Pancreas (tissue), 10 donors: Measurements from ENCODE around the gene AGAP3. TPM values are rescaled to one million over a fixed set of nuclear protein-coding genes. Genes with fewer than 3 reads are reported as not detected.

Experiments
- ATAC-seq, 4 donors: fragments of 200-7000 bp; cut with Tn5 transposase; one replicate each; pipeline versions ENCODE4 v1.8.0 to v1.9.1; 2020; ENCODE audit warnings: mild to moderate bottlenecking in 4 of 4, moderate library complexity in 4 of 4
- DNase-seq, 6 donors: peaks; one replicate each; pipeline ENCODE4 v3.0.0-alpha.2; 2020
- FAIRE-seq: peaks from 2 replicates; lab custom pipeline; 2012; peaks lifted over from hg19 to GRCh38; lab: Jason Lieb, UNC
- H3K27ac ChIP-seq, 4 donors: fragments of 200-600 bp; sonication (generic); 1 replicate in 3 of 4; 2 replicates in 1 of 4; pipeline versions ENCODE4 v1.5.0 to v1.8.0; 2020
- H3K27me3 ChIP-seq, 4 donors: fragments of 200-600 bp; one replicate each; pipeline ENCODE4 v1.8.0; 2021
- H3K36me3 ChIP-seq, 3 donors: fragments of 200-600 bp; sonication (generic) in 1 of 3; one replicate each; pipeline versions ENCODE4 v1.5.0 to v1.8.0; 2020 to 2021
- H3K4me1 ChIP-seq, 3 donors: fragments of 200-600 bp; one replicate each; pipeline ENCODE4 v1.8.0; 2021
- H3K4me3 ChIP-seq, 4 donors: fragments of 200-600 bp; sonication (generic) in 2 of 4; one replicate each; pipeline versions ENCODE4 v1.5.0 to v1.8.0; 2020 to 2021
- H3K9me3 ChIP-seq, 4 donors: fragments of 200-600 bp; one replicate each; pipeline ENCODE4 v1.8.0; 2021
- WGBS, 2 donors: extraction: QIAGEN DNeasy Blood & Tissue Kit; methylation state at CpG; one replicate each; pipeline ENCODE4 v1.1.7; 2013; 5-methylcytosine and 5-hydroxymethylcytosine counted together
- intact Hi-C, 3 donors: fragments of 100-400 bp; cut with DNase I; formaldehyde crosslinking; loops; one replicate each; pipeline versions ENCODE4 v1.11.1 to v1.14.2; 2022
- polyA plus RNA-seq, 2 donors: library from polyadenylated mRNA; stranded (reverse); fragments of 200-250 nt; gene quantifications; one replicate each; pipeline ENCODE4 v1.2.3, GENCODE V29; 2013
- total RNA-seq, 6 donors: library from RNA; stranded (reverse); fragmentation: NEBNext Ultra II Directional in 4 of 6; extraction: Animal tissue kit (Norgen Biotek cat#: 25700) in 4 of 6; gene quantifications; one replicate each; pipeline versions ENCODE4 v1.2.1 to v1.2.4, GENCODE V29; 2021 to 2023
- TF ChIP-seq, protein P1 (sequence below), 4 donors: fragments of 200-600 bp; sonication (generic) in 3 of 4; IDR thresholded peaks; one replicate each; pipeline versions ENCODE4 v1.5.0 to v1.8.0; 2021; ENCODE audit warnings: antibody characterized with exemption in 4 of 4
- donor health status: healthy with polysubstance abuse.
- donor health status: DM: no; HTN: no; CAD: no; lungs with moderate emphysema.
- donor health status: DM: no; HTN: no; CAD: no.
- donor health status: control.
- donor health status: control.
- donor health status: Bipolar disorder and iron deficiency.
- donor health status: DM: yes; HTN: yes; CAD: no.
- donor health status: DM: no; HTN: no; CAD: no.
- donor health status: DM: no; HTN: no; CAD: no.
- donor health status: DM: yes; HTN: yes; CAD: no.

The AGAP3 gene
- total and polyA plus RNA-seq, 8 donors, result 41.5 to 93.9 (median 58.4) TPM

GRCh38 chr7:151133266-151133985 lies 47.2 kb downstream of the AGAP3 start:
- no peak for ATAC-seq
- H3K4me1 ChIP-seq, result no peaks in the 10 kb centered on the region
- H3K27ac ChIP-seq, result no peak overlapping the region
- no peak overlapping the region for H3K4me3 ChIP-seq
- no peaks in the 10 kb centered on the region for H3K27me3 ChIP-seq
- H3K36me3 ChIP-seq, result peaks cover 0 to 52% (median 0%) of the 10 kb centered on the region in 3 donors
- intact Hi-C loops, result no loop called here
- DNase-seq, result peak in 2 of 6 donors; percentile 1 to 29
- 92 to 97% methylated on average over 15 to 16 of the region's 16 CpGs for WGBS, 2 donors
- TF ChIP-seq, protein P1, sequence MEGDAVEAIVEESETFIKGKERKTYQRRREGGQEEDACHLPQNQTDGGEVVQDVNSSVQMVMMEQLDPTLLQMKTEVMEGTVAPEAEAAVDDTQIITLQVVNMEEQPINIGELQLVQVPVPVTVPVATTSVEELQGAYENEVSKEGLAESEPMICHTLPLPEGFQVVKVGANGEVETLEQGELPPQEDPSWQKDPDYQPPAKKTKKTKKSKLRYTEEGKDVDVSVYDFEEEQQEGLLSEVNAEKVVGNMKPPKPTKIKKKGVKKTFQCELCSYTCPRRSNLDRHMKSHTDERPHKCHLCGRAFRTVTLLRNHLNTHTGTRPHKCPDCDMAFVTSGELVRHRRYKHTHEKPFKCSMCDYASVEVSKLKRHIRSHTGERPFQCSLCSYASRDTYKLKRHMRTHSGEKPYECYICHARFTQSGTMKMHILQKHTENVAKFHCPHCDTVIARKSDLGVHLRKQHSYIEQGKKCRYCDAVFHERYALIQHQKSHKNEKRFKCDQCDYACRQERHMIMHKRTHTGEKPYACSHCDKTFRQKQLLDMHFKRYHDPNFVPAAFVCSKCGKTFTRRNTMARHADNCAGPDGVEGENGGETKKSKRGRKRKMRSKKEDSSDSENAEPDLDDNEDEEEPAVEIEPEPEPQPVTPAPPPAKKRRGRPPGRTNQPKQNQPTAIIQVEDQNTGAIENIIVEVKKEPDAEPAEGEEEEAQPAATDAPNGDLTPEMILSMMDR (IDR thresholded peaks at IDR 0.05), result no peak
- FAIRE-seq, result no peak
- H3K9me3 ChIP-seq, result no peaks in the 10 kb centered on the region

DNA sequence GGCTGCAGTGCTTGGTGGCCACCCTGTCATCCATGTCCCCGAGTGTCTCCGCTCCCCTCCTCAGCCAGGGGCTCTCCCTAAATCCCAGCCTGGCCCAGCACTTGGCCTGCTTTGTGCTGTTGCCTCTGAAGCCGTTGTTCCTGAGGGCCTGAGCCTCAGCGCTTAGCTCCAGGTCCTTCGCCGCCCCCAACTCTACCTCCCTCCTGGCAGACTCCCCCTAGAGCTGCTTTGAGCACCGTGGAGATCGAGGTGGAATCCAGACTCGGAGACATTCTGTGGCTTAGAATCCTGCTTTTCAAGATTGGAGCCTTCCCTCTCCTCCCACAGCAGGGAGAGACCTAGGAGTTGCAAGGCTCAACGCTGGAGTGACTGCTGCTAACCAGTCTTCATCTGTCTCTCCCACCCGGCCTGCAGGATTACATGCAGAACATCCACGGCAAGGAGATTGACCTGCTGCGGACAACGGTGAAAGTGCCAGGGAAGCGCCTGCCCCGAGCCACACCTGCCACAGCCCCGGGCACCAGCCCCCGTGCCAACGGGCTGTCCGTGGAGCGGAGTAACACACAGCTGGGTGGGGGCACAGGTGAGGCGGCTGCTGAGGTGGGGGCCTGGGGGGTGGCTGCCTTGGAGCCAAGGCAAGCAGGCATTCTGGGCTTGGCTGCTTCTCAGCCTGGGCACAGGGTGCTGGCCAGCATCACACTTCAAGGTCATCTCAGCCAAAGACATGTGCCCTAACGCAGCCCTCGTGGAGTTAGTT lies 47.9 kb downstream of the AGAP3 start:
- H3K27me3 ChIP-seq, result no peaks in the 10 kb centered on the region
- H3K9me3 ChIP-seq, result no peaks in the 10 kb centered on the region
- no peak overlapping the region for H3K4me3 ChIP-seq
- no peak overlapping the region for H3K27ac ChIP-seq
- intact Hi-C loops, result no loop called here
- DNase-seq (peak in 3 of 6 donors; percentile 2 to 69 (median 11)), FAIRE-seq (no peak), ATAC-seq (no peak)
- peaks cover 0 to 45% (median 0%) of the 10 kb centered on the region in 3 donors for H3K36me3 ChIP-seq
- no peaks in the 10 kb centered on the region for H3K4me1 ChIP-seq
- TF ChIP-seq, protein P1 (IDR thresholded peaks at IDR 0.05), result no peak
- 89 to 94% methylated on average over 24 of the region's 24 CpGs for WGBS, 2 donors

- TF ChIP-seq, protein P1 (IDR thresholded peaks at IDR 0.05), result no peak
- FAIRE-seq (no peak), DNase-seq (peak in 3 of 6 donors; percentile 1 to 33 (median 12)), ATAC-seq (no peak)
- Histone ChIP-seq H3K4me1 (no peaks in the 10 kb centered on the region), H3K27me3 (no peaks in the 10 kb centered on the region), H3K9me3 (no peaks in the 10 kb centered on the region), H3K4me3 (no peak overlapping the region), H3K36me3 (peaks cover 0 to 37% (median 0%) of the 10 kb centered on the region in 3 donors), H3K27ac (no peak overlapping the region)
- intact Hi-C loops, result no loop called here
- 93 to 96% methylated on average over 14 of the region's 14 CpGs for WGBS, 2 donors
Observed at GRCh38 chr7:151134743-151135524, 48.7 kb downstream of the AGAP3 start.

DNA sequence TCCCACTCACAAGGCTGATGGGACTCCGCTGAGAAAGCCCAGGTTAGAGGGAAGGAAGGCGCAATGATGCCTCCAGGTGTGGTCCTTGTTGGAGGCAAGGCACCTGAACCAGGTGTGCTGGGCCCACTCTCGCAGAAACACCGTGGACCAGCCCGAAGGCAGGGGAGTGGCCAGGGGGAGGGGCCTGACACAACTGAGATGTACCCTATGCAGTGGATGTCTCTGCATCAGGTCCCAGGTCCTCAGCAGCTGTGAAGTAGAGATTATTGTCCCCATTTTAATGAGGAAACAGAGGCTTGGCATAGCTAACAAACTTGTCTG lies 49.2 kb downstream of the AGAP3 start:
- DNase-seq (peak in 1 of 6 donors; percentile 27), FAIRE-seq (no peak), ATAC-seq (no peak)
- intact Hi-C loops, result no loop called here
- Histone ChIP-seq H3K27ac (no peak overlapping the region), H3K36me3 (peaks cover 0 to 33% (median 0%) of the 10 kb centered on the region in 3 donors), H3K4me1 (no peaks in the 10 kb centered on the region), H3K27me3 (no peaks in the 10 kb centered on the region), H3K4me3 (no peak overlapping the region), H3K9me3 (no peaks in the 10 kb centered on the region)
- TF ChIP-seq, protein P1 (IDR thresholded peaks at IDR 0.05), result no peak
- 93 to 94% methylated on average over 5 of the region's 5 CpGs for WGBS, 2 donors
